ENCODE measurements around the gene KCNIP1.

DNA sequence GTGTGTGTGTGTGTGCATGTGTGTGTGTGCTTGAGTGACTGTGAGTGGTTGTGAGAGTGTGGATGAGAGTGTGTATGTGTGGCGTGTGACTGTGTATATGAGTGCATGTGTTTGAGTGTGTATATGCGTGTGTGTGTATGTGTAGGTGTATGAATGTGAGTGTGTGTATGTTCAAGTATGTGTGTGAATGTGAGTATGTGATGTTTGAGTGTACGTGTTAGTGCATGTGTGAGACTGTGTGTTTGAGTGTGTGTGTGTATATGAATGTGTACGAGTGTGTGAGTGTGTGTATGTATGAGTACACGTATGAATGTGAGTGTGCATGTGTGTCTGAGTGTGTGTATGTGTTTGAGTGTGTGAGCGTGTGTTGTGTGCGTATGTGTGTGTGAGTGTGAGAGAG, 47.8 kb downstream of the KCNIP1 start:
- TF ChIP-seq, protein P1, sequence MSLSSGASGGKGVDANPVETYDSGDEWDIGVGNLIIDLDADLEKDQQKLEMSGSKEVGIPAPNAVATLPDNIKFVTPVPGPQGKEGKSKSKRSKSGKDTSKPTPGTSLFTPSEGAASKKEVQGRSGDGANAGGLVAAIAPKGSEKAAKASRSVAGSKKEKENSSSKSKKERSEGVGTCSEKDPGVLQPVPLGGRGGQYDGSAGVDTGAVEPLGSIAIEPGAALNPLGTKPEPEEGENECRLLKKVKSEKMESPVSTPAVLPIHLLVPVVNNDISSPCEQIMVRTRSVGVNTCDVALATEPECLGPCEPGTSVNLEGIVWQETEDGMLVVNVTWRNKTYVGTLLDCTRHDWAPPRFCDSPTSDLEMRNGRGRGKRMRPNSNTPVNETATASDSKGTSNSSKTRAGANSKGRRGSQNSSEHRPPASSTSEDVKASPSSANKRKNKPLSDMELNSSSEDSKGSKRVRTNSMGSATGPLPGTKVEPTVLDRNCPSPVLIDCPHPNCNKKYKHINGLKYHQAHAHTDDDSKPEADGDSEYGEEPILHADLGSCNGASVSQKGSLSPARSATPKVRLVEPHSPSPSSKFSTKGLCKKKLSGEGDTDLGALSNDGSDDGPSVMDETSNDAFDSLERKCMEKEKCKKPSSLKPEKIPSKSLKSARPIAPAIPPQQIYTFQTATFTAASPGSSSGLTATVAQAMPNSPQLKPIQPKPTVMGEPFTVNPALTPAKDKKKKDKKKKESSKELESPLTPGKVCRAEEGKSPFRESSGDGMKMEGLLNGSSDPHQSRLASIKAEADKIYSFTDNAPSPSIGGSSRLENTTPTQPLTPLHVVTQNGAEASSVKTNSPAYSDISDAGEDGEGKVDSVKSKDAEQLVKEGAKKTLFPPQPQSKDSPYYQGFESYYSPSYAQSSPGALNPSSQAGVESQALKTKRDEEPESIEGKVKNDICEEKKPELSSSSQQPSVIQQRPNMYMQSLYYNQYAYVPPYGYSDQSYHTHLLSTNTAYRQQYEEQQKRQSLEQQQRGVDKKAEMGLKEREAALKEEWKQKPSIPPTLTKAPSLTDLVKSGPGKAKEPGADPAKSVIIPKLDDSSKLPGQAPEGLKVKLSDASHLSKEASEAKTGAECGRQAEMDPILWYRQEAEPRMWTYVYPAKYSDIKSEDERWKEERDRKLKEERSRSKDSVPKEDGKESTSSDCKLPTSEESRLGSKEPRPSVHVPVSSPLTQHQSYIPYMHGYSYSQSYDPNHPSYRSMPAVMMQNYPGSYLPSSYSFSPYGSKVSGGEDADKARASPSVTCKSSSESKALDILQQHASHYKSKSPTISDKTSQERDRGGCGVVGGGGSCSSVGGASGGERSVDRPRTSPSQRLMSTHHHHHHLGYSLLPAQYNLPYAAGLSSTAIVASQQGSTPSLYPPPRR (CRISPR knock-in tag; IDR thresholded peaks at IDR 0.05; ENCODE audit: borderline replicate concordance): no peak
- TF ChIP-seq, protein P2, sequence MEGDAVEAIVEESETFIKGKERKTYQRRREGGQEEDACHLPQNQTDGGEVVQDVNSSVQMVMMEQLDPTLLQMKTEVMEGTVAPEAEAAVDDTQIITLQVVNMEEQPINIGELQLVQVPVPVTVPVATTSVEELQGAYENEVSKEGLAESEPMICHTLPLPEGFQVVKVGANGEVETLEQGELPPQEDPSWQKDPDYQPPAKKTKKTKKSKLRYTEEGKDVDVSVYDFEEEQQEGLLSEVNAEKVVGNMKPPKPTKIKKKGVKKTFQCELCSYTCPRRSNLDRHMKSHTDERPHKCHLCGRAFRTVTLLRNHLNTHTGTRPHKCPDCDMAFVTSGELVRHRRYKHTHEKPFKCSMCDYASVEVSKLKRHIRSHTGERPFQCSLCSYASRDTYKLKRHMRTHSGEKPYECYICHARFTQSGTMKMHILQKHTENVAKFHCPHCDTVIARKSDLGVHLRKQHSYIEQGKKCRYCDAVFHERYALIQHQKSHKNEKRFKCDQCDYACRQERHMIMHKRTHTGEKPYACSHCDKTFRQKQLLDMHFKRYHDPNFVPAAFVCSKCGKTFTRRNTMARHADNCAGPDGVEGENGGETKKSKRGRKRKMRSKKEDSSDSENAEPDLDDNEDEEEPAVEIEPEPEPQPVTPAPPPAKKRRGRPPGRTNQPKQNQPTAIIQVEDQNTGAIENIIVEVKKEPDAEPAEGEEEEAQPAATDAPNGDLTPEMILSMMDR (CRISPR knock-in tag; IDR thresholded peaks at IDR 0.05): no peak

Measured in HepG2 (cell line).